ENCODE measurements around the gene ZYG11A. TPM values are rescaled to one million over a fixed set of nuclear protein-coding genes. Genes with fewer than 3 reads are reported as not detected.

The ZYG11A gene
- total and polyA plus RNA-seq, 12 donors = 0.06 to 0.07 (median 0.07) TPM; not detected in 9

DNA sequence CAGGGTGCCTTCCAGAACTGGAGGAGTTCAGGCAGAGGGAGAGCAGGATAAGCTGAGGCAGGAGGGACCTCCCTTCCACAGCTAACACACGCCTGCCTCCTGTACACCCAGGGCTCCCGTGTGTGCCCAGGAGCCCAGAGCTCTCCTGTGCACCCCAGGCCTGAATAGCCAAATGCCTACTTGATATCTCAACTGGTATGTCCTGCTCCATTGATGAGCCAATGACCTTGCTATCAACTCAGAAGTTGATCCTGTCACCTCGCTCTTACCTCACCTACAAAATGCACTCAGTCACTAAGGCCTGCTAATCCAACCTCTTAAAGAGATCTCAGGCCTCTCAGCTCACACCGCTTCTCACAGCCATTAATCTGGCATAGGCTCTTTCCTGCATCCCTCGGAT, 71.9 kb downstream of the ZYG11A start:
- H3K36me3 ChIP-seq (replicated peaks in 1 of 2) = no peaks in the 10 kb centered on the region
- whole genome bisulfite sequencing, 4 donors = 89 to 99% (median 93%) methylated on average over 5 of the region's 5 CpGs
- DNase-seq = no peak
- no peaks in the 10 kb centered on the region for H3K9me3 ChIP-seq (replicated peaks in 1 of 3)
- TF ChIP-seq, protein P1, sequence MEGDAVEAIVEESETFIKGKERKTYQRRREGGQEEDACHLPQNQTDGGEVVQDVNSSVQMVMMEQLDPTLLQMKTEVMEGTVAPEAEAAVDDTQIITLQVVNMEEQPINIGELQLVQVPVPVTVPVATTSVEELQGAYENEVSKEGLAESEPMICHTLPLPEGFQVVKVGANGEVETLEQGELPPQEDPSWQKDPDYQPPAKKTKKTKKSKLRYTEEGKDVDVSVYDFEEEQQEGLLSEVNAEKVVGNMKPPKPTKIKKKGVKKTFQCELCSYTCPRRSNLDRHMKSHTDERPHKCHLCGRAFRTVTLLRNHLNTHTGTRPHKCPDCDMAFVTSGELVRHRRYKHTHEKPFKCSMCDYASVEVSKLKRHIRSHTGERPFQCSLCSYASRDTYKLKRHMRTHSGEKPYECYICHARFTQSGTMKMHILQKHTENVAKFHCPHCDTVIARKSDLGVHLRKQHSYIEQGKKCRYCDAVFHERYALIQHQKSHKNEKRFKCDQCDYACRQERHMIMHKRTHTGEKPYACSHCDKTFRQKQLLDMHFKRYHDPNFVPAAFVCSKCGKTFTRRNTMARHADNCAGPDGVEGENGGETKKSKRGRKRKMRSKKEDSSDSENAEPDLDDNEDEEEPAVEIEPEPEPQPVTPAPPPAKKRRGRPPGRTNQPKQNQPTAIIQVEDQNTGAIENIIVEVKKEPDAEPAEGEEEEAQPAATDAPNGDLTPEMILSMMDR (IDR thresholded peaks at IDR 0.05) = no peak
- no peak for TF ChIP-seq POLR2A (IDR thresholded peaks at IDR 0.05)
- H3K4me3 ChIP-seq = no peak overlapping the region
- H3K27ac ChIP-seq = no peak overlapping the region
- intact Hi-C loops (cut with DNase I) = loop anchor here in 1 of 2 donors (10.0 kb wide), 1 partner anchor 210 kb away; no protein-coding TSS in a partner anchor
- peaks cover 18 to 21% of the 10 kb centered on the region in 2 donors for H3K4me1 ChIP-seq (replicated peaks in 1 of 2)
- no peaks in the 10 kb centered on the region for H3K27me3 ChIP-seq

DNA sequence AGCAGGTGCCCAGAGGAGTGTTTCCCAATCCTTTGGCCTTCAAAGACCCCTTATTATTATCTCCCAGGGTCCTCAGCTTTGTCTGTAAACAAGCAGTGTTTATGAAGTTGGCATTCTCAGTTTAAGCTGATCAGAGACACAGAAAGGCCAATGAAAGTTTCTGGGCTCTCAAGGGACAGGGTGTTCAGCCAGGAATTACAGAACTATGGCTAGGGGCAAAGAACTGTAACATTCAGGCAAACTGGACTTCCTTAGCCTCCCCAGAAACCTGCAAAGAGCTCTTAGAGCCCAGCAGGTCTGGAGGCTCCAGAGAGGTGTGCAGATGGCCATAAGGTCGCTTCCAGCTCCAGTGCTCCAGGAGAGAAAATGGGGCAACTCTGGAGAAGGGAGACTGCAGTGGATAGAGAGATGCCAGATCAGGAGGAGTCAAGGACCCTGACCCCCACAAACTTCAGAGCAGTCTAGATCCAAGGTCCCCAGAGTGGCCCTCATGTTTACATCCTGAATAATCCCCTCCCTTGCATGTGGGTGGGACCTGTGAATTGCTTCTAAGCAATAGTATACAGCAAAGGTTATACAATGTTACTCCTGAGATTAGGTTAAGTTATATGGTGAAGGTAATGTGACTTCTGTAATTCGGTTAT, 72.8 kb downstream of the ZYG11A start:
- peaks cover 18 to 22% of the 10 kb centered on the region in 2 donors for H3K4me1 ChIP-seq (replicated peaks in 1 of 2)
- H3K27me3 ChIP-seq = no peaks in the 10 kb centered on the region
- intact Hi-C loops (cut with DNase I) = loop anchor here in 1 of 2 donors (10.0 kb wide), 1 partner anchor 211 kb away; no protein-coding TSS in a partner anchor
- H3K4me3 ChIP-seq = no peak overlapping the region
- H3K27ac ChIP-seq = peak overlapping the region in 1 of 5 donors; percentile 38
- 88 to 96% (median 91%) methylated on average over 2 of the region's 2 CpGs for WGBS, 4 donors
- no peaks in the 10 kb centered on the region for H3K9me3 ChIP-seq (replicated peaks in 1 of 3)
- TF ChIP-seq POLR2A (IDR thresholded peaks at IDR 0.05) = no peak
- TF ChIP-seq, protein P1 (IDR thresholded peaks at IDR 0.05) = no peak
- no peak for DNase-seq
- H3K36me3 ChIP-seq (replicated peaks in 1 of 2) = no peaks in the 10 kb centered on the region

DNA sequence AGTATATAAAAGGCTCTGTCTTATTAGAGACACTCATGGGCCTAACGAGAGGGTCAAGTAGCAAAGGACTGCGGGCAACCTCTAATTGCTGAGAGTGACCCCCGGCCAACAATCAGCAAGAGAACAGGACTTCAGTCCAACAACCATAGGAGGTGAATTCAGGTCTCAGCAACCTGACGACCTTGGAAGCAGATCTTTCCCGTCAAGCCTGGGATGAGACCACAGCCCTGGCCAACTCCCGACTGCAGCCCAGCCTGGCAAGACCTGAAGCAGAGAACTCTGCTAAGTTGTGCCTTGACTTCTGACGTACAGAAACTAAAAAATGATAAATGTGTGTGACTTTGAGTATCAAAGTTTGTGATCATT, 73.3 kb downstream of the ZYG11A start:
- 71 to 78% (median 73%) methylated on average over 7 of the region's 7 CpGs for WGBS, 4 donors
- Histone ChIP-seq H3K27me3 (no peaks in the 10 kb centered on the region), H3K9me3 (replicated peaks in 1 of 3) (no peaks in the 10 kb centered on the region), H3K27ac (peak overlapping the region in 2 of 5 donors; percentile 26 to 38), H3K4me3 (no peak overlapping the region), H3K4me1 (replicated peaks in 1 of 2) (peaks cover 18 to 25% of the 10 kb centered on the region in 2 donors), H3K36me3 (replicated peaks in 1 of 2) (no peaks in the 10 kb centered on the region)
- DNase-seq = no peak
- no peak for TF ChIP-seq POLR2A (IDR thresholded peaks at IDR 0.05)
- TF ChIP-seq, protein P1 (IDR thresholded peaks at IDR 0.05) = no peak
- intact Hi-C loops (cut with DNase I) = loop anchor here in 1 of 2 donors (10.0 kb wide), 1 partner anchor 211 kb away; no protein-coding TSS in a partner anchor

DNA sequence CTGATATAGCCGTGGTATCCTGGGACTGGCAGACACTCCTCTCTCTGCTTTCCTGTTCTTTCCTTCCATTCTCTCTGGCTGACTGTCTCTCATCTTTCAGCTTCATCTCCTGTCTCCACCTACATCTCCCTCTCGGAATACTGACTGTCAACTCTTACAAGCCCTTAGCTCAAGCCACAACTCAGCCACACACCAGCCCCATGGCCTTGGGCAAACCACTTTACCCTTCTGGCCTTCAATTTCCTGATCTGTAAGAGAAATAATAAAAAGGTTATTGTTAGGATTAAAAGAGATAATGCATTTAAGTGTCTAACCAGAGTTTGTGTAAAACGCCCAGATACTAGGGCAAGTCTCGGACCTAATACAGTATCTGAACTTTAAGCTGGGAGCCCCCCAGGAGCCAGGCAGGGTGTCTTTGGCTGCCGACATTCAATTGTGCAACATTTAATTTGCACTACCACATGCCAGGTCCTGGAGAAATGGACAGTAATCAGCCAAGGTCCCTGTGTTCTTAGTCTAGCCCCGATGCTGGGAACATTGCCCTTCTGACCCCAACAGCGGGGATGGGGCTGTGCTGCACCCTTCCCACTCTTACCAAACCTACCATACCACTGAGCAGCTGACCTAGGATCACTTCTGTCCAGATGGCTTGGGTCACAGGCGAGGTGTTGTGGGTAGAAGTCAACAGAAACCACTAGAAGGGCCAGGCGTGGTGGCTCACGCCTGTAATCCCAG, 73.8 kb downstream of the ZYG11A start:
- peak in 1 of 7 donors; percentile 32 for DNase-seq
- H3K27me3 ChIP-seq = no peaks in the 10 kb centered on the region
- H3K36me3 ChIP-seq (replicated peaks in 1 of 2) = no peaks in the 10 kb centered on the region
- WGBS, 4 donors = 49 to 71% (median 61%) methylated on average over 10 of the region's 10 CpGs
- intact Hi-C loops (cut with DNase I) = loop anchor here in 1 of 2 donors (10.0 kb wide), 1 partner anchor 212 kb away; no protein-coding TSS in a partner anchor
- H3K9me3 ChIP-seq (replicated peaks in 1 of 3) = no peaks in the 10 kb centered on the region
- TF ChIP-seq, protein P1 (IDR thresholded peaks at IDR 0.05) = no peak
- no peak overlapping the region for H3K4me3 ChIP-seq
- peak overlapping the region in 2 of 5 donors; percentile 26 to 38 for H3K27ac ChIP-seq
- peaks cover 18 to 25% of the 10 kb centered on the region in 2 donors for H3K4me1 ChIP-seq (replicated peaks in 1 of 2)
